ENCODE results near the gene MYO18A.

The MYO18A gene

GRCh38 chr17:29141514-29141876 is 38.7 kb downstream of the MYO18A start:
- no peaks in the 10 kb centered on the region for H3K27me3 Mint-ChIP-seq
- H3K4me1 Mint-ChIP-seq (ENCODE audit: low read depth), result peaks cover 90% of the 10 kb centered on the region
- no peaks in the 10 kb centered on the region for H3K9me3 Mint-ChIP-seq
- H3K27ac Mint-ChIP-seq, result peak overlapping the region; percentile 95
- peak overlapping the region; percentile 88 for H3K4me3 Mint-ChIP-seq
- intact Hi-C loops (cut with micrococcal nuclease), result no loop called here
- peaks cover 33% of the 10 kb centered on the region for H3K36me3 Mint-ChIP-seq (ENCODE audit: low read depth)

- H3K4me3 Mint-ChIP-seq, result peak overlapping the region; percentile 88
- intact Hi-C loops (cut with micrococcal nuclease), result no loop called here
These were observed 39.3 kb downstream of the MYO18A start for GRCh38 chr17:29140631-29141513.

DNA sequence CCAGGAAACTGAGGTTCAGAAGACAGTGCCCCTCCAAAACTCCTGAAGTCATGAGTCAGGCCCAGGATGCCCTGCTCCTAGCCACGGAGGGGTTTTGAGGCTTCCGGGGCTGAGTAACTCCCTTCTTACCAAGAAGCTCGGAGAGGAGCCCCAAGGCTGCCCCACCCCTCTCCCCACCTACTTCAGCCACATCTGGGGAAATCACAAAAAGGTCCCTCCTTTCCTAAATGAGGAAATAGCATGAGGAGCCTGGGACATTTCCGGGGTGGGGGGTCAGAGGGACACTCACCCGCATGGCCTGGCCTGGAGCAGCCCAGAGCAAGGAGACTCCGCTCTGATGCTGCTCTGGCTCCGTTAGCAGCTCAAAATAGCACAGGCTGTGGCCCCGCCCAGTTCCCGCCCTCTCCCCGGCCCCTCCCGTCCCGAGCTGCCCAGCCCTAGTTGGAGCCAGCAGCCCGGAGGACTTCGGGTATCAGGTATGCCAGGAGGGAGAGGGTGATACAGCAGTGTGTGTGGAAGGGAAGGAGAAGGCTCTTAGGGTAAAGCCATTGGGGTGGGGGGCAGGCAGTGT is 40.1 kb downstream of the MYO18A start:
- Mint-ChIP-seq H3K27ac (peak overlapping the region; percentile 95), H3K36me3 (ENCODE audit: low read depth) (peaks cover 43% of the 10 kb centered on the region), H3K27me3 (no peaks in the 10 kb centered on the region), H3K9me3 (no peaks in the 10 kb centered on the region), H3K4me3 (peak overlapping the region; percentile 88), H3K4me1 (ENCODE audit: low read depth) (peaks cover 86% of the 10 kb centered on the region)
- intact Hi-C loops (cut with micrococcal nuclease), result no loop called here

More at GRCh38 chr17:29140631-29141513, 39.3 kb downstream of the MYO18A start:
- Mint-ChIP-seq H3K27ac (peak overlapping the region; percentile 95), H3K27me3 (no peaks in the 10 kb centered on the region), H3K4me1 (ENCODE audit: low read depth) (peaks cover 86% of the 10 kb centered on the region), H3K9me3 (no peaks in the 10 kb centered on the region), H3K36me3 (ENCODE audit: low read depth) (peaks cover 36% of the 10 kb centered on the region)

DNA sequence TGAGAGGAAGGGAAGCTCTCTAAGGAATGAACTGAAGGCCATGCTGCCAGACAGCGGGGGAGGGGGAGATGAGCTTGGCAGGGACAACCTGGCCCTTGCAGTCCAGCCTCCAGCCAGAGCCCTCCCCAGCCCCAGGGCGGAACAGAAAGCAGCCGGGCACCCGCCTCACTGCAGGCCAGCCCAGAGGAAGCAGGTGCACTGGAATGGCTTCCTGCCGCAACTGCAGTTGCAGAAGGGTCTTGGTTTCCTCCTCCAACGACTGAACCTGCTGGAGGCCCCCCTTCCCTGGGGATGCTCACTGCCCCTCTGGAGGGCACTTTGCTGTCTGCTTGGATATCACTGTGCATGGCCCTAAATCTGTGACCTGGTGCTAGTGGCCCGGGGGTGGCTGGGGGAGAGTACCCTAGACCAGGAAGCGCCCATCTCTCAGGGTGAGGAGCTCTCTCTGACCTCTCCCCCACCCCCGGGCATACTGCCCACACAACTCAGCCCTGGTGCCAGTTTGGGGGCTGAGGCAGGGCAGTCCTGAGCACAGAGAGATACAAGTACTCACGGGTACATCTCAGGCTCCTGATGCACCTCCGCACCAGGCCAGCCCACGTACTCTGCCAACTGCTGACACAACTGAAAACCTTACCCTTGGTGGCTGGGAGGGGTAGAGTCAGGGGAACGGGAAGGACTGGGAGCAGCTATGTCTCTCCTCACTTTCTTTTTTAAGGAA is 41.1 kb downstream of the MYO18A start:
- peaks cover 87% of the 10 kb centered on the region for H3K4me1 Mint-ChIP-seq (ENCODE audit: low read depth)
- intact Hi-C loops (cut with micrococcal nuclease), result no loop called here
- H3K36me3 Mint-ChIP-seq (ENCODE audit: low read depth), result peaks cover 50% of the 10 kb centered on the region
- H3K27ac Mint-ChIP-seq, result peak overlapping the region; percentile 95
- no peaks in the 10 kb centered on the region for H3K27me3 Mint-ChIP-seq
- H3K9me3 Mint-ChIP-seq, result no peaks in the 10 kb centered on the region
- peak overlapping the region; percentile 88 for H3K4me3 Mint-ChIP-seq

GRCh38 chr17:29138184-29138955 is 41.8 kb downstream of the MYO18A start:
- Mint-ChIP-seq H3K4me3 (peak overlapping the region; percentile 88), H3K27me3 (no peaks in the 10 kb centered on the region), H3K27ac (peak overlapping the region; percentile 95), H3K4me1 (ENCODE audit: low read depth) (peaks cover 87% of the 10 kb centered on the region), H3K36me3 (ENCODE audit: low read depth) (peaks cover 57% of the 10 kb centered on the region), H3K9me3 (no peaks in the 10 kb centered on the region)
- intact Hi-C loops (cut with micrococcal nuclease), result no loop called here

DNA sequence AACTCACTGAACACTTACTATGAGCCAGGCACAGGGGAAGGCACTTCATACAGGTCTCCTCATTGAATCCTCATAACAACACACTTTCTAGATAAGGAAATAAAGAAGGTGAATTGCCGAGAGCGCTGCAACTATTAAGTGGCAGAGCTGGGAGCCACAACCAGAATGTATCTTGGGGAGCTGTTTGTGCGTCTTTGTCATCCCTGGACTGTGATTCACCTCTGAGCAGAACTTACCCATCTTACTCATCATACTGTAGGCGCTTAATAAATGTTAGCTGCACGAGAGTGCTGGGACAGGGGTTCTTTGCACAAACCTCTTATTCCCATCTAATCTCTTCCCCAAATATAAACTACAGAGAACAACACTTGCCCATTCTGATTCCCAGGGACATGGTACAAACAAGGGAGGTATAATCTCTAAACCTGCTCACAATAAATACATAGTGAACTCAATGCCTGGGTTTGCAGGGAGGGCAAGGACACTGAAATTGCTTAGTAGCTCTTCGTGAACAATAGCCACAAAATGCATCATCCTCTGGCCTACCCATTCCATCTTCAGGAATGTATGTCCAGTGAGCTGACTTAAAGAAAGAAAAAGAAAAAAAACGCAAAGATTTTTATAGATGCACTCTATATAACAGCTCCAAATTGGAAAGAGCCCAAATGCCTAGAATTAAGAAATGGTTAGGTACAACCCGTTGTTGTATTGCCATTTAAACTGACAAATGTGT is 43.0 kb downstream of the MYO18A start:
- Mint-ChIP-seq H3K27me3 (no peaks in the 10 kb centered on the region), H3K36me3 (ENCODE audit: low read depth) (peaks cover 68% of the 10 kb centered on the region), H3K27ac (no peak overlapping the region), H3K4me1 (ENCODE audit: low read depth) (peaks cover 88% of the 10 kb centered on the region), H3K9me3 (no peaks in the 10 kb centered on the region), H3K4me3 (no peak overlapping the region)
- intact Hi-C loops (cut with micrococcal nuclease), result no loop called here

DNA sequence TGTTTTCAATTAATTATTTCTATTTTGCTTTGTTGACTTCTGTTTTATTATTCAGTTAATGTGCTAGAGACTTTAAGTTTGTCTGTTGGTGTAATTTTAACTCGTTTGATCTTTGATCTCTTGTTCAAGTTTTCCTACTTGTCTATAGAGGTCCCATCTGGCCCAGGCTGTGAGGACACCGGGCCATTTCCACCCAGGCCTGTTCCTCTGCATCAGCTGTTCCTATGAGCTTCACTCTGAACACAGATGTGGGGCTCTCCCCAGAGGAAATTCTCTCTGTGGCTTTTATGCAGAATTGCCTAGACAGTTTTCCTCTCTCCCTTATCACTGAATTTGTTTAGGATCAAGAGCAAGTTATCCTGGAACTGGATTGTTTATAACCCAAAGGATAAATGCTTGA is 44.7 kb downstream of the MYO18A start:
- peaks cover 91% of the 10 kb centered on the region for H3K4me1 Mint-ChIP-seq (ENCODE audit: low read depth)
- intact Hi-C loops (cut with micrococcal nuclease), result no loop called here
- peak overlapping the region; percentile 8 for H3K27ac Mint-ChIP-seq
- H3K27me3 Mint-ChIP-seq, result no peaks in the 10 kb centered on the region
- H3K9me3 Mint-ChIP-seq, result no peaks in the 10 kb centered on the region
- no peak overlapping the region for H3K4me3 Mint-ChIP-seq
- H3K36me3 Mint-ChIP-seq (ENCODE audit: low read depth), result peaks cover 75% of the 10 kb centered on the region

DNA sequence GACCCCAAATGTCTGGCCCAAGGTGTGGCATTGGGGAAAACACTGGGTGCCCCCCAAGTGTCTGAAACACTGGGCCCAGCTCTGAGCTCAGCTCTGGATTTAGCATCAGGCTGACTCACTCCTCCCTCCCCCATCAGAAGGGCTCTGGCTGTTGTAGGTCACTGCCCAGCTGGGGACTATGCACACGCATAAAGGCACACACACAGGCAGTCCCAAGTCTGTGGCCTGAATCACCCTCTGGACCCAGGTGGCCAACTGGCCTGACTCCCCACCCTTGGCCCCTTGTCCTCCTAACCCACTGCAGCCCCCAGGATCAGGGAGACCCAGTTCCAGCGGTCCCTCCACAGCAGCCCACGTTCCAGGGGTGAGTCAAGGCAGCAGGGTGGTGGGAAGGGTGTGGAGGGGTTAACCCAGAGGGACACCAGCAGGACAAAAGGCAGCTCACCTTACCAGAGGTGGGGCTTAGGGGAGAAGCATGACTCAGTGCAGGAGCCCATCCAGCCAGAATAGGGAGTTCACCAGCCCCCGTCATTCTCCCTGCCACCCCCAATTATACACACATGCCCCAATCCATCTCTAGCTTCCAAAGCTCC is 47.0 kb downstream of the MYO18A start:
- H3K27ac Mint-ChIP-seq, result peak overlapping the region; percentile 54
- peak overlapping the region; percentile 18 for H3K4me3 Mint-ChIP-seq
- intact Hi-C loops (cut with micrococcal nuclease), result no loop called here
- H3K4me1 Mint-ChIP-seq (ENCODE audit: low read depth), result peaks cover 87% of the 10 kb centered on the region
- no peaks in the 10 kb centered on the region for H3K27me3 Mint-ChIP-seq
- no peaks in the 10 kb centered on the region for H3K9me3 Mint-ChIP-seq
- H3K36me3 Mint-ChIP-seq (ENCODE audit: low read depth), result peaks cover 95% of the 10 kb centered on the region

DNA sequence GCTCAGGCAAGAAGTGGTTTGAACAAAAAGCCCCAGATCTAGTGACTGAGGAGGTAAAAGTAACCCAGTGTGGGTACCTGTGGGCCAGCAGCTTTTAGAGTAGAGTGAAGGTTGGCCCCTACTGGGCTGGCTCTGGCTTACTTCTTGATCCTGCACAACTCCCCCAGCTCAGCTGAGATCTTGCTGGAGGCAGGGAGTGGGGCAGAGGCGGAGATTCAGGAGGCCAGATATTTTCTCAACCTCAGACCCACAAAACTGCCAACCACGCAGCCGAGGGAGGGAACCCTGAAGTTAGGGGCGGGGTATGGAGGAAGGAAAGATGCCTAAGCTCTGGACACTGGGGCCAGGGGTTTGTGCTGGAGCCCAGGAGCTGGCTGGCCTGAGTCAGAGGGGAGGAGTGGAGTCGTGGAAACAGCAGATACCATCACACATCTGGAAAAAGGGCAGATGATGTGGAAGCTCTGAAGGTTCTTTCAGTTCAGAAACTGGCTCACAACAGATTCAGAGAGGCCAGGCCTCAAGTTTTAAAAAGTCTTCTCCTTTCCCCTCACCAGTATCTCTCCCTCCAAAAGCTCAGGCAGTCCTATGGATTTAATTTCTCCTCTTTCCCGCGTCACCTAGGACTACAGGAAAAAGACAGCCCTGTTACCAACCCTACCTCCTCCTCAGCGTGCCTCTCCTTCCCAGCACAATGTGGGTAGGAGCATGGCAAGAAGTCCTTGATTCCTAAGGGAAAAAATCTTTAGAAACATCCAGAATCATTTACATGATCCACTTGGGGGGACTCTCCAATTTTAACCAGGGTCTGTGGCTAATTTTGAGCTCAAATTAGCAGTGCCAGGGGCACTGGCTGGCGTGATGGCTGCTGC is 48.1 kb downstream of the MYO18A start:
- Mint-ChIP-seq H3K27me3 (no peaks in the 10 kb centered on the region), H3K9me3 (no peaks in the 10 kb centered on the region), H3K27ac (peak overlapping the region; percentile 54), H3K4me1 (ENCODE audit: low read depth) (peaks cover 87% of the 10 kb centered on the region), H3K36me3 (ENCODE audit: low read depth) (peaks cover 95% of the 10 kb centered on the region), H3K4me3 (peak overlapping the region; percentile 28)
- intact Hi-C loops (cut with micrococcal nuclease), result no loop called here

- intact Hi-C loops (cut with micrococcal nuclease), result no loop called here
- peaks cover 92% of the 10 kb centered on the region for H3K4me1 Mint-ChIP-seq (ENCODE audit: low read depth)
- H3K4me3 Mint-ChIP-seq, result no peak overlapping the region
- H3K27ac Mint-ChIP-seq, result peak overlapping the region; percentile 81
- no peaks in the 10 kb centered on the region for H3K27me3 Mint-ChIP-seq
- H3K9me3 Mint-ChIP-seq, result no peaks in the 10 kb centered on the region
- H3K36me3 Mint-ChIP-seq (ENCODE audit: low read depth), result peaks cover 86% of the 10 kb centered on the region
These were observed 50.5 kb downstream of the MYO18A start for GRCh38 chr17:29129731-29130130.

DNA sequence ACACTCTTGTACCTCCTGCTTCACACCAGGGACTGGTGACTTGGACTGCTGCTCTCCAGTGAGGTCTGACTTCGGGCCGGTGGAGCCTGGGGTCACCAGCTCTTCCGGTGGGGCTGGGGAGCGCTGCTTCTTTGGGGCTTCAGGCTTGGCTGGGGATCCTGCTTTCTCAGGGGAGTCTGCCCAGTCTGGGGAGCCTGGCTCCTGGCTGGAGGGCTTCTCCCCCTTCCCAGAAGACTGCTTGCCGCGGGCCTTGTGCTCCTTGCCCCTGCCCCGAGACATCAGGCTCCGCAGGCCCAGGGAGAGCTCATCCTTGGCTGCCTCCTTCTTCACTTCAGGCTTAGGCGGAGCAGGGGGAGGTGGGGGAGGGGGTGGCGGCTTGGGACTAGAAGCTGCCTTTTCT is 52.4 kb downstream of the MYO18A start:
- peaks cover 84% of the 10 kb centered on the region for H3K4me1 Mint-ChIP-seq (ENCODE audit: low read depth)
- no peak overlapping the region for H3K4me3 Mint-ChIP-seq
- peaks cover 88% of the 10 kb centered on the region for H3K36me3 Mint-ChIP-seq (ENCODE audit: low read depth)
- H3K27me3 Mint-ChIP-seq, result no peaks in the 10 kb centered on the region
- H3K9me3 Mint-ChIP-seq, result no peaks in the 10 kb centered on the region
- intact Hi-C loops (cut with micrococcal nuclease), result no loop called here
- peak overlapping the region; percentile 81 for H3K27ac Mint-ChIP-seq

DNA sequence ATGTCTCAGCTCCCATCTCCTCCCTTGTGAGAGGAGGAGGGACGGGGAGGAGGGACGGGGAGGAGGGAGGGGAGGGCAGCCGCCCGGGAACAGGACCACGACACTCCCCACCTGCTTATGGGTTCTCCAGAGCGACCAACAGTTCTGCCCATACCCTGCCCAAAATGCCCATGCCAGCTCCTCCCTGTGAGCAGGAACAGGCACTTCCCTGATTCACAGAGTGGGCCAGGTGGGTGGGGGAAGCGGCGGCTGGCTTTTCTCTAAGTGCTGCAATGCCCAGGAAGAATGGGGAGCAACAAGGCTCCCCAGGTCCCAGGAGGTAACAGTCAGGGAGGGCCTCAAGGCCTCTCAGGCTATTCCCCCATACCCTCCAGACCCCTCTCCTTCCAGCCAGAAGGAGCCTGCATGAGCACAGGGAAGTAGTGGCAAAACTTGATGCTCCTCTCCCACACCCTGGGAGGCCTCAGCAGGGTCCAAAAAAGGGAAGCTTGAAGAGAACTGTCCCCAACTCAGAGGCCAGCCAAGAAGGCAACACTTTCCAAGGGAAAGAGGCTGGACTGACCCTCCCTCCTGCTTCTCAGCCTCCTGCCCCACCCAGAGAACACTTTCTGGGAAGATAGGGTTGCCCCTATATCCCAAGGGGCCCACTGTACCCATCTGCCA is 53.8 kb downstream of the MYO18A start:
- H3K4me3 Mint-ChIP-seq, result no peak overlapping the region
- peaks cover 89% of the 10 kb centered on the region for H3K36me3 Mint-ChIP-seq (ENCODE audit: low read depth)
- H3K4me1 Mint-ChIP-seq (ENCODE audit: low read depth), result peaks cover 70% of the 10 kb centered on the region
- no peaks in the 10 kb centered on the region for H3K9me3 Mint-ChIP-seq
- no peaks in the 10 kb centered on the region for H3K27me3 Mint-ChIP-seq
- intact Hi-C loops (cut with micrococcal nuclease), result no loop called here
- H3K27ac Mint-ChIP-seq, result peak overlapping the region; percentile 81
